HG03066 (cell line): ENCODE measurements around the gene MLLT3.

Experiments
- ATAC-seq: cut with Tn5 transposase; IDR thresholded peaks from one replicate; pipeline ENCODE4 v1.9.1; 2021; ENCODE audit warnings: low read depth; ENCODE audit not compliant: unreplicated experiment

MLLT3 gene

DNA sequence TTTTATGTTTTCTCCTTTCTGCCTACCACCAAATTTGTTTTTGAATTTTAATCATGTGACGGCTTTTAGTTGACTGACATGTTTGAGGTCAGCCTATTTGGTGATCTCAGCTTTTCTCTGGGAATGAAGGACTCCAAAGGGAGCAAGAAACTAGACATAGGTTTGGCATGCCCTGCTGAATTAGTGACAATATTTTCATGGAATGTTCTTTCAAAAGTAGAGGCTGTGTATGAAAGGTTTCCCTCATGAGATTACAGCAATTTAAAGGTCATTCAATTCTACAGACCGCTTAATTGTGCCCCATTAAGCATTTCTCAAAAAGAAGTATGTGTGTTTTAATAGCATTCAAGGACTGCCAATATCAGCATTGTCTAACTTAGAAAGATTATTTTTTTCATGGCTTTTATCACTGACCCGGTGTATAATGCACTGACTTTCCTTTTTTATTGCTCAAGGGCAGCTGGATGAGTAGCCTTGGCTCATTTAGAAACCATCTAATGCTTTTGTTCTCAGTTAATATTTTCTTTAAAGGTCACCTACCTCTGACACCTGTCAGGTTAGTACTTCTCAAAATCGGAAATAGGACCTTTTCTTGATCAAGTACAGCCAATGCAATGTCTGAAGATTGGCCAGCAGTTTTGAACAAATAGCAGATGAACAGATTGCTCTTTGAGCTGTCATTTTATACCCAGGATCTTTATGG is 8.1 kb upstream of the MLLT3 start:
- ATAC-seq: no peak

DNA sequence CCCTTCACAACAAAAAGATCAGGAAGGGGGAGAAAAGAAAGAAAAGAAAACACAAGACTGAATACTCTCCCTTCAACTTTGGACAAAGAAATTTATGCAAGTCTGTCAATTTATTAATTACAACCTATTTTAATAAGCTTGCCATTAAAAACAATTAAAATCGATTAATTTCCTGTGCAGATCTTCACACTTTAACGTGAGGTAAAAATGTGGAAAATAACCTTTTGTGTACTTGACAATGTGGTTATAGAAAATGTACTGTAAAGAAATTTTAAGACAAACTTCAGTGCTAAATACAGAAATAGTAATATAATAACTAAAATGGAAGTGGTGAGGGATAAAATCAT is 2.7 kb upstream of the MLLT3 start:
- no peak for ATAC-seq

DNA sequence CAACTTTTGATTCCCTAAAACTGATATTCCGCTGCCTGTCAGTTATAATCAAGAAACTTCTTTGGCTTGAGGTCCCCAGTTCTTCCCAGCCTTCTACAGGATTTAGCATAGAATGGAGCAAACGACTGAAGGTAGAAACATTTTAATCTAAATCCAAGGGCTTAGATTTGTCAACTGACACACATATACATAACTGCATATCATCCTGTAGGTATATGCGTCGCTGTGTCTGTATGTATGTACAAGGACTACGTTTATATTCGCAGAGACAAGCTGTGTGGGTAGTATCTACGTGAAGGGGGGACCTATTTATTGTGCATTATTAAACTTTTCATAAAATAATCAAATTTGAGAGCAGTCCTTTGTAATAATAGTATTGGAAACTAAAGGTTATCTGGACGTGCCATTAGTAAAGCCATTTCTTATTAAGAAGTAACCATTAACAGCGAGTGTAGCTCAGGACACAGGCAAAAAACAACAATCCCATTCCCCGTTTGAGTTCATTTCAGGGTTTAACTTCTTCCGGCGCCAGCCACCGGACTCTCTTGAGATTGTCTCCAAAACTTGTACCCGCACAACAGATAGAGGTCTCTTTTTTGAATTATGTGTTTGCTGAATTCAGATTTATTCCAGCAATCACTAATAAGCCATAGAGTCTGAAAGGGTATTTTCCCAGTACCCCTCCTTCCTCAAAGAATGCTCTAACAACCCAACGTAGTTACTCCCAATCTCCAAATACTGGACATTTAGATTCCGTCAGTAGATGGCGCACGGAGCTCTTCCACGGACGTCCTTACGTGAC is 2.1 kb upstream of the MLLT3 start:
- peak; percentile 18 for ATAC-seq

DNA sequence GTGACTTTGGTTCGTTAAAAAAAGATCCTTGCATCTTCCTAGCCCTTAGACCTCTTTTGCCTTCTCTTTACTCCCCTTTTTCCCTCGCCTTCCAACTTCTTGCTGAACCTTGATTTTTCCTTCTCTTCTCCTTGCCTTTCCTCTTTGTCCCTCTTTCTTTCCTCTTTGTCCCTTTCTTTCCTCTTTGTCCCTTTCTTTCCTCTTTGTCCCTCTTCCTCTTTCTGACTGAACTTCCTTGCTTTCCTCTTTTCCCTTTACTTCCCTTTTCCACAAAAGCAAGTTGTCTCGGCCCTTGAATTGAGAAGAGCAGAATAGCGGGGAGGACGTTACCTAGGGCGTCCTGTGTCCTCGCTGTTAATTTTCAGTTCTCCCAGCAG is 1.4 kb upstream of the MLLT3 start:
- no peak for ATAC-seq

DNA sequence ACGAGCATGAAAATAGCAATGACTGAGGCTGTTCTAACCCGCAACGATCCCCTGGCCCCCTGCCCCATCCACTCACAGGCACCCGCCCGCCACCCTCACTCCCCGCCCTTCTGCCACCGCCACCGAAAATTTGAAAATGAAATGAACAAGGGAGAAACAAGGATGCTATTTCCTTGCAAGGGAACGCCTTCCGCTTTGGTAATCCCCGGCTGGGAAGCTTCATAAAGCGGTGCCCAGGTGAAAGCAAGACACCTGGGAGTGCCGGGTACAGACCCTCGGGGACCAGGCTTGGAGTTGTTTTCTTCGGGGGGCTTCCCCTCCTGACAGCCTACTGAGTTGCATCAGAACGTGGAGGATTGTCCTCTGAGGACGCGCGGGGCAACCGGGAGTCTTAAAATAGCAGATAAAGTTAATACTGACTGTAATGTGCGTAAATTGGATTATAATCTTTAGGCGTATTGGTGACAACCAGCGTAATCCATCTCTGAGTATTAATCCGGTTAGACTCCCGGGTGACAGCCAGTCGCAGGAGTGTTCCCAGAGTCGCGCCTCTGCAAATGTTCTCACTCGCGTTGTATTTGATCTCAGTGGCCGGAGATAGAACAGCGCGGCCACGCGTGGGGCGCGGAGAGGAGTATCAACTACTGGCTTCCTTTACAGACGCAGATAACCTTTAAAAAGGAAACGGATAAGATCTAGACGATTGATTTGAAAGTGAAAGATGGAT is 885 bp upstream of the MLLT3 start:
- peak; percentile 1 for ATAC-seq

DNA sequence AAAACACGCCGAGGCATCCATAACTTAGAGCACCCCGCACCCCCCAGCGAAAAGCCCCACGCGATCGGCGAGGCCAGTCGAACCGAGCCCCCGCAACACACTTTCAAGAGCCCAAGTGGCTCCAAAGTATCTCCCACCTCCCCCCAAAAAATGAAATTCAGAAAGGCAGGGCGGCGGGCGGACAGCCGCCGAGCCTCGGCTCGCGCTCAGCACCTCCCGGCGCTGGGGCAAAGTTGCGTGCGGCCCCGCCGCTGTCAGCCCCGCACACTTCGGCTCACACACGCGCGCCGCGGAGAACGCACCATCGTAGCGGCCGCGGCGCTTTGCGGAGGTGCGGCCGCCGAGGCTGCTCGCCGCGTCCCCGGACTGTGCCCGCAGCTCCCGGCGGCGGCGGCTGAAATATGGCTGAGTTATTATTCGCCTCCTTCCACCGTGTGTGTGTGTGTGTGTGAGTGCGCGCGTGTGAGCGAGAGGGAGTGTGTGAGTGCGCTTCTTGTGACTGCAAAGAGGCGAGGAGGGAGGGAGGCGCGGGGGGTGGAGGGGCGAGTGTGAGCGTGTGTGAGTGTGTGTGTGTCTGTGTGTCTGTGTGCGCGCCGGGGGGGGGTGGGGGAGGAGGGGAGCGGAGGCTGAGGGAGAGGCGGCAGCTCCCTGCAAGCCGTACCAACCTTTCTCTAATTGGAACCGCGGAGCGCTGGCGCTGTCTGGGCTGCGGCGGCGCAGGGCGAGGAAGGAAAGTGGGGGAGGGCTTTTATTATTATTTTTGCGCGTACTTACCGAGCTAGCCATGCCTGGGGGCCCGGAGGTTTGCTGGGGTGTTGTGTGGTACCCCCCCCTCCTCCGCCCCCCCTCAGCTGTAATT is 599 bp downstream of the MLLT3 start:
- ATAC-seq: peak; percentile 9

DNA sequence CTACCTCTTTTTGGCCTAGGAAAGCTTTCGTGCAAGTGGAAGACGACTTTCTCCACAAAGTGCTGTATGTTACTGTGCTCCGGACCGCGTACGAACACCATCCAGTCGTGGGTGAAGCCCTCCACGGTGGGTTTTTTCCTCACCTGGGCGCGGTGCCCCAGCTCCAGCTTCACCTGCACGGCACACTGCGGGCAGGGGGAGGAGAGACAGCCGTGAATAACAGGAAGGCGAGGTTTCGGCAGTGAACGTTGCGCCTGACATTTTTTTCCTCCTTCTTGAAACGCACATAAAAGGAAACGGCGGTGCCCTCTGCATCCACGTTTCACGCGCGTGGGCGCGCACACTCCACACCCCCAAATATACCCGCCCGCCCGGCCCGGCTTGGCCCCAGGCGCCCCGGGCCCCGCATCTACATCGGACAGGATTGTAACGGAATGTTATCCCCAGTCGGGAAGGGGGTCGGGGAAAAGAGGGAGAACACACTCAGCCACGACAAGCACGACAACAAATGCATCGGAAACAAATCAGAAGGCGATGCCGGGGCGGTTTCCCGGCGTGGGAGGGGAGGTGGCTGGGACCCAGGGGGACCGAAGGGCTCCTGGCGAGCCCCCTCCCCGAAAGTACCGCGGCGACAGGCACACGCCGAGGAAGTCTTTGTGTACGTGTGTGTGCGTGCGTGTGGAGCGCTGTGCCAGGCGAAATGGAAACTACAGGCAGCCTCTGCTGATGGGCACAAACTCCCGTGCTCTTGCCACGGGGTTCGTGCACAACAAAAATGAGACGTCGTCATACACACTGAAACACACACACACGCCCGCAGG is 1.4 kb downstream of the MLLT3 start:
- no peak for ATAC-seq

DNA sequence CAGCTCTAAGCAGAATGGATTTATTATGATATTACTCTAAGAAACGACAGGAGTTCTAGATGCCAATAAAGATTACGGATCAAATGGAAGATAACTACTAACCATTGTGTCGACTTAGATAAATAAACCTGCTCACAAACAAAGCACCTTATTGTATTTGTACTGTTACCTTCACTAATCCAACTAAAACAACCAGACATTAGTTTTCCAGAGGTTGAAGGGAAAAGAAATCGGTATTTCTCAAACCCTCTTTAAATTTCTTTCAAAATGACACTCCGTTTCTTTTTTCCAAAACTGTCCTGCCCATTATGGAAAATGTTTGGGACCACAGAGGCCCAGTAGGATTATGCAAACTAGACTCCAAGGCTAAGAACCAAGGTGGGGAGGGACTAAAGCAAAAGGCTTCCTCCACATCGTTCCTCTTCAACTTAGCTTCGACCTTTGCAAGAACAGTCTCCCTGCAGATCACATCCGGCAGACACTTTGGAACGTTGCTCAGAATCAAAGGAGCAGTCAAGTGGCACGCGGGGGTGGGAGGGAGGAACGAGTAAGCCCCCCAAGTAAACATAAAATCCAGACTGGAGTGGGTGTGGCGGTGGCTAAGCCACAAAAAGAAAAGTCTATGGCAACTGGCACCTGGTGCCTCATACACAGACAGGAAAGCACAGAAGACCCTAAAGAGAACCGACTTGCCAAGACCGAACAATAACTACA is 2.7 kb downstream of the MLLT3 start:
- ATAC-seq: no peak

DNA sequence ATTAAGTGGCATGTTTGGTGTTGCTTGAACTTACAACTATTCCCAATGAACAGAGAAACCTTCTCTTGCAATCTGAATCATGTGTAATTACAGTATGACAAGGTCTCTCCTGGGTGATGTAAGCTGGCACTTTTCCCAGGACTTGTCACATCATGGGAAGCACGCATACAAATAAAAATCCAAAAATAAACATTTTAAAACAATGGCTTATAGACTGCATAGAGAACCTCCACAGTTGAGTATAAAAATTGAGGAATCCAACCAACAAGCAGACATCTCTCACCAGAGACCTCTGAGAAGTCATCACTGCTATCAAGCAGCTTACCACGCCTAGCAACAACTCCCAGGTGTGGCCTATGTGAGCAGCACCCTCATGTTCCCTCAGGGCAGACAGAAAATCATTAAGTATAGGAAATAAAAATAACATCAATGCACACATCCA is 3.9 kb downstream of the MLLT3 start:
- ATAC-seq: no peak

DNA sequence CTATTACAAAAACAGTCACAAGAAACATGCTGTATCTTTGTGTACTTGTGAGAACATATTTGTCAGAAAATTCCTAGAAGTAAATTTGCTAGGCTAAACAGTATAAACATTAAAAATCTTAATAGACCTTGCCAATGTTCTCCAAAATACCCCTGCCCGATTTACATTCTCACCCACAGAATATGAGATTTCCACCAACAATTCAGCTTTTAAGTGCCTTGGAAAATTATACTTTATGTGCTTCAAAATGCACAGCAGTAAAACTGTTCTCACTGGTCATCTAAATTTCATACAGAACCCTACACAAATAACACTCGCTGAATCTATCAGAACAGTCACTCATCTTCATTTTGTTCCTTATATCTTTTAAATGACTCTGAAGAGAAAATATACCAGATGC is 5.5 kb downstream of the MLLT3 start:
- no peak for ATAC-seq

DNA sequence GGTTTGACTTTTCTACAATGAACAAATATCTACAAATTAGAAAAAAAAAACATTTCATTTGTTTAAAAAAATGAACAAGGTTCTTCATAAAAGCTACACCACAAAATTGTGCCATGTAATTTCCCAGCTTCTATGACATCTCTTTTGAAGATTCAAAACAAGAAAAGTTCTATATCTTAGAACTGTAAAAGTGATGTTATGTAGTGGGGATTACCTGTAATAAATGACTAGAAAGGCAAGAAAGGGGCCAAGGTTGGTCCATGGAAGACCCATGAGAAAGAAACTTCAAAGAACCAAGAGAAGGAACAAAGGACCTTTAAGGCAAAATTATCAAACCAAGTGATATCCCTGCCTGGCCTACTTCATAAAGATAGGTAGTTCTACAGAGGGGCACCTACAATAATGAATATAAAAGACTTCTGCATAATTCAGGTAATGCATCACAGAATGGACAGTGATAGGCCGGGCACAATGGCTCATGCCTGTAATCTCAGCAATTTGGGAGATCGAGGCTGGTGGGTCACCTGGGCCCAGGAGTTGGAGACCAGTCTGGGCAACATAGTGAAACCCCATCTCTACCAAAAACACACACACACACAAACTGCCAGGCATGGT is 7.6 kb downstream of the MLLT3 start:
- ATAC-seq: no peak

DNA sequence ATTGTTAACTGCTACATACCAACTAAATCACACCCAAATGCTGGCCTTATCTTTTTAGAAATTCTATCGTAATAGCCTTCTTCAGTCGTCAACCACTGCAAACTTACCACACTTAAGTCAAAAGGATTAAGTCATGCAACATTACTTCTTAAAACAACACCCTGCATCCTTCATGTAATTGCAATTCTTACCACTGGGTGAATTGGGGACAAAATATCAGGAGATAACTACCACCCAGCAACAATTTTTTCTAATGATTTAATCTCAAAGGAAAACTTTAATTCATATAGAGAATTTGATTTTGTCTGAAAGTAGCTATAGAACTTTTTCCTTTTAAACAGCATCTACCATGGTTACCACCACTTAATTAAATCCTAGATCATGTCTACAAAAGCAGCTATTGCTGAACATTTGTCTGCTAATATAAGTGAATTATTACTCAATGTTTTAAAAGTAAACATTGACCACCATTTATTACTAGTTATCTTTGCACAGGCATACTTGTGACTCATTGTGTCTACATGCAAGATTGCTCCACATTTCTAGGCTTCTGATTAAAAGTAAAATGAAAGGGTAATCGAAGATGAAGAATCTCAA is 10.5 kb downstream of the MLLT3 start:
- no peak for ATAC-seq

DNA sequence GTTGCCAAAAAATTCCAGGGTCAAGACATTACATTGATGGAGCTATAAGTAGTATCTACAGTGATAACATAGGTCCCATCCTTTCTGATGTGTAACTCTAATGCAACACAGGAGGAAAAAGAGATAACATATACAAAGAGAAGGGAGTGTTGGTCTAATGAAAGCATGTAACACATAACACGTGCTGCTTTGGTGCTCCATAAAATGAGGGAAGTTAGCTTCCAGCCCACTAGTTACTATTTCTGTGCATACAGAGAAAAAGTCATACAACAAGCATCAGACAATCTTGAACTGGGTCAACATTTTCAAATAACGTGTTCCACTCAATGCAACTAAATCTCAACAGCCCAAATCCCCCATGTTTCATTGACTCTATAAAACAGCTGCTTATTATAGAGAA is 11.7 kb downstream of the MLLT3 start:
- no peak for ATAC-seq

DNA sequence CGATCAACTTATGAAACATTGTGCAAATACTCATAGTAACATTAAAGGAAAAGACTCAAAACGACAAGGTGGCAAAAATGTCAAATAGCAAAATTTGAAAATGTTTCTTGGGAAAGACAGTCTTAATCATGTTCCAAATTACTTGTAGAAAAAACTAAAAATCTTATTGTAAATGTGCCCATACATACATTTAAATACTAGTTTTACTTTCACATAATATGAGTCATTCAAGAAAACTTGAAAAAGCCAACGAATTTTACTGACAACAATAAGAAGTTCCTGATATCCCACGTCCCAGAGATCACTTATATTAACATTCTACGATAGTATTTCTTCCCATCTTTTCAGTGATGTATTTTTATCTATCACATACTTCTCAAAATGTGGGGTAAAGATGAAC is 13.7 kb downstream of the MLLT3 start:
- no peak for ATAC-seq

DNA sequence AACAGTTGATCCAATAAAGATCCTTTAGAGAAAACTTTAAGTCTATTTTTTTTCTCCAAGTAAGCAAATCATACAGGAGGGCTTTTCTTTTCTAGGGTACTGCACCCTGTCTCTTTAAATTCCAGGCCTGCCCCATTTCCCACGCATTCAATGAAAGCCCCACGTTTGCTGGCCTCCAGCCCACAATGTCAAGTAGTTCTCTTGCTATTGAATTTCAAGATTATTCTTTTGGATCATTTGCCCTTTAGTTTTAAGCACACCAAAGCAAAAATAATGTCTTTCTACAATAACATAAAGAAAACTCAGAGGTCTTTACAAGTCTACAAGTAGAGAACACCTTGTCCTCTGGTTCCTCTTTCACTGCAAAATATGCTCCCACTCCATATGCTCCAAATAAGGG is 15.6 kb downstream of the MLLT3 start:
- ATAC-seq: no peak

DNA sequence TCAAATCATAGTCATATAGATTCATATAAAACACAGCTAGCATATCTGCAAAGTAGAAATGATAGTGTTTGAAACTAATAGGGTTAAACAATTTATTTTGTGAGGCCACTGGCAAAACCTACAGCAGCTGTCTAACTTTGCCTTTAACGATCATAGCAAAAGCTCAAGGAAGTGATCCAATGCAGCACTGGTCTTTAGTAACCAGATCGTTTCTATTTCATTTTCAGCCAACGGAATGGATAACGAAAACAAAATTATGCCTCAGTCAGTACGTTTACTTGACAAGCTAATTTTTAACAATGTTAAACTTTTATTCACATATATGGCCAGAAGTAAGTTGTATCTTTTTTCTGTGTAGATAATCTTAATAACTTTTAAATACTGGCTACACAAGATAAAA is 17.7 kb downstream of the MLLT3 start:
- peak; percentile 88 for ATAC-seq

DNA sequence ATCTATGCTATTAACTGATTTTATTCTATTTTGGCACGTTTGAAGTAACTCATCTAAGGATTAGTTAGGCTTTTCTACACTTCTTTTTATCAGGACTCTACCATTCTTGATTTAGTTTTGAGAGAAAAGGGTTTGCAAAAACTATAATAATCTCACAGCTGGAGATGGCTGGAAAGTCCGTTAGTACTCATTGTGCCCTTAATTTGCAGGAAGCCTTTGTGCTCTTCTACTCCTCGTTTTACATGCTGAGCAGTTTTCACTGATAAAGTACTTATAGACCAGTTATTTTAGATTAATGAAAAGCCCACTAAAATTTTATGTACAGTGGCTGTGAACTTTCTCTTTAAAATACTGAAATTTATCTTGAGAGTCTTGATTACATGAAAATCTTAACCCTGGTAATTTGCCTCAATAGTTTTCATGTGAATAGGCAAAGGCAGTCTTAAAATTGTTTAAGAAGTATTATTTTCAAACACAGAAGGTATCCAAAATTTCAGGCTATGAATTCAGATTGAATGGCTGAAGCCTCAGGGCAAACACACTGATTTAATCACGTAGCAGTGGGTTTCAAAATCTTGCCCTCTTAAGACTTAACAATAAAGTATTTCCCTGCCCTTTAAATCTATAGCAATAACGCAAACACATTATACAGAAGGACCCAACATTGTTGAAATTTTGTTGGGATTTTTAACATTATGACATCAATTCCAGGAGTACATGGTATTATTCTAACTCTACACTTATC is 18.6 kb downstream of the MLLT3 start:
- ATAC-seq: no peak

DNA sequence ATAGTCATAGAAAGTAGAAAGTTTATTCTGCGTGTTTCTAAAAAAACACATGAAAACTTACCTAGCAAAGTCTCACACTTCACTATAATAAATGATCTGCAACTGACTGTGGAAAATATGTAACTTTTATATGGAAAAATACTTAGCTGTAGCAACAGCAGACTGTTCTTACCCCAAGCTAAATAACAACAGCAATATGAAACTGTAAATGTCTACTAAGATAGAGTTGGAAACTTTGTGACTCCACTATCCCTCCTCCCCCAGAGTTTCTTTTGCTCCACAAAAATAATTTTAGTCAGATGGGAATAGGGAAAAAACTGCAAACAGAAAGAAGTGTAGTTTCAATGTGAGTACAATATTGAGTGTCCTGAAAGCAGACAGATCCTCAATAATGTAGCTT is 21.0 kb downstream of the MLLT3 start:
- ATAC-seq: no peak
